Mesodermal cell (in vitro differentiated cells): ENCODE results near the gene CD19.

Experiments used
- H3K27ac ChIP-seq: 2 replicates; pipeline ENCODE4 v1.7.0; 2013; ENCODE audit warnings: mild to moderate bottlenecking, low read depth, low read length, moderate library complexity; ENCODE audit not compliant: severe bottlenecking
- H3K36me3 ChIP-seq: 2 replicates; pipeline ENCODE4 v1.7.1; 2013; ENCODE audit warnings: mild to moderate bottlenecking, low read length, moderate library complexity; ENCODE audit not compliant: control insufficient read depth, insufficient read depth
- H3K4me1 ChIP-seq: one replicate; pipeline ENCODE4 v1.7.1; 2013; ENCODE audit warnings: mild to moderate bottlenecking, low read length; ENCODE audit not compliant: insufficient read depth, control insufficient read depth, poor library complexity, severe bottlenecking
- H3K4me3 ChIP-seq: 2 replicates; pipeline ENCODE4 v1.7.0; 2013; ENCODE audit warnings: low read length, control low read depth, mild to moderate bottlenecking; ENCODE audit not compliant: insufficient read depth, poor library complexity, severe bottlenecking; ENCODE audit errors: extremely low read depth
- H3K9me3 ChIP-seq: 2 replicates; pipeline ENCODE4 v1.7.1; 2013; ENCODE audit warnings: mild to moderate bottlenecking, low read length, moderate library complexity; ENCODE audit not compliant: control insufficient read depth
- WGBS, 2 experiments: methylation state at CpG; one replicate each; pipeline ENCODE4 v1.1.5; 2013; ENCODE audit warnings: missing lambda C conversion rate in 2 of 2; ENCODE audit not compliant: insufficient coverage in 2 of 2; 5-methylcytosine and 5-hydroxymethylcytosine counted together

The CD19 gene

DNA sequence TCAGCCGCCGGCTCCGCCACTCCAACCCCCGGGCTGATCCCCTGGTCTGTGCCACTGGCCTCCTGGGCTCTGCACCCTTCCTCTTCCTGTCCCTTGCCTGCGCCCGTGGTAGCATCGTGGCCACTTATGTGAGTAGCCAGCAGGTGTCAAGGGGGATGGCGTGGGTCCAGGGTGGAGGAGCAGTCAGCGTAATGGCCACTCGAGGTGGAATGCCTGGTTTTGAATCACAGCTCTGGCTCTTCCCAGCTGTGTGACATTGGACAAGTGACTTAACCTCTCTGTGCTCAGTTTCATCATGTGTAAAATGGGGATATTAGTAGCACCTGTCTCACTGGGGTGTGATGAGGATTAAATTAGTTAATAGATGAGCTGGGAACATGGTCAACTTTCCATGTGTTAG is 50.6 kb downstream of the CD19 start:
- WGBS, 2 experiments, result 97 to 98% methylated on average over 7 of the region's 10 CpGs
- Histone ChIP-seq H3K4me1 (no peaks in the 10 kb centered on the region), H3K9me3 (no peaks in the 10 kb centered on the region), H3K27ac (no peak overlapping the region), H3K36me3 (peaks cover 78% of the 10 kb centered on the region), H3K4me3 (no peak overlapping the region)

DNA sequence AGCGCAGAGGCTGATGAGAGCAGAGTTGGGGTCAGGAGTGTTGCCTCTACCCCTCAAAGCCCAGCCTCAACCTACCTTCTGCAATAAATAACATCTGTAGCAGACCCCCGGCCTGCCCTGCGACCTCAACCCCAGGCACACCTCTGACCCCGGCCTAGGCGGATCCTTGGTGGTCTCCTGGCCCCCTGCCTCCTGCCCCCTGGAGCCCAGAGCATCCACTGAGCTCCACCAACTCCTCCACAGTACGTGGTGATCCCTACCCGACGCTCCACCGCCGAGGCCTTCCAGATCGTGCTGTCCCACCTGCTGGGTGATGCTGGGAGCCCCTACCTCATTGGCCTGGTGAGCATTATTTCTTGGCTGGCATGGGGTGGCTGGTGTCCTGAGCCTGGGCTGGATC is 51.2 kb downstream of the CD19 start:
- no peaks in the 10 kb centered on the region for H3K9me3 ChIP-seq
- whole genome bisulfite sequencing, 2 experiments, result 91 to 93% methylated on average over 9 to 10 of the region's 11 CpGs

DNA sequence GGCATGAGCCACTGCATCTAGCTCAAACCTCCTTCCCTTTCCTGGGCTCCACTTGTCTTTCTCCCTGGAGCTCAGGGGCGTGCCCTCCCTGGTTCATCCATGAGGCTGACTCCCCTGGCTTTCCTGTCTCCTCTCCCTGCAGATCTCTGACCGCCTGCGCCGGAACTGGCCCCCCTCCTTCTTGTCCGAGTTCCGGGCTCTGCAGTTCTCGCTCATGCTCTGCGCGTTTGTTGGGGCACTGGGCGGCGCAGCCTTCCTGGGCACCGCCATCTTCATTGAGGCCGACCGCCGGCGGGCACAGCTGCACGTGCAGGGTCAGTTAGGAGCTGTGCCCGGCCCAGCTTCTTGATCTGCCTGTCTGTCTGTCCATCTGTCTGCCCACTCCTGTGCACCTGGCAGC is 51.9 kb downstream of the CD19 start:
- peaks cover 71% of the 10 kb centered on the region for H3K36me3 ChIP-seq
- H3K4me1 ChIP-seq, result no peaks in the 10 kb centered on the region
- no peak overlapping the region for H3K27ac ChIP-seq
- H3K9me3 ChIP-seq, result no peaks in the 10 kb centered on the region
- H3K4me3 ChIP-seq, result no peak overlapping the region
- 94 to 96% methylated on average over 17 to 18 of the region's 18 CpGs for WGBS, 2 experiments

More for the DNA sequence above, 51.2 kb downstream of the CD19 start:
- Histone ChIP-seq H3K4me3 (no peak overlapping the region), H3K27ac (no peak overlapping the region), H3K36me3 (peaks cover 78% of the 10 kb centered on the region), H3K4me1 (no peaks in the 10 kb centered on the region)

DNA sequence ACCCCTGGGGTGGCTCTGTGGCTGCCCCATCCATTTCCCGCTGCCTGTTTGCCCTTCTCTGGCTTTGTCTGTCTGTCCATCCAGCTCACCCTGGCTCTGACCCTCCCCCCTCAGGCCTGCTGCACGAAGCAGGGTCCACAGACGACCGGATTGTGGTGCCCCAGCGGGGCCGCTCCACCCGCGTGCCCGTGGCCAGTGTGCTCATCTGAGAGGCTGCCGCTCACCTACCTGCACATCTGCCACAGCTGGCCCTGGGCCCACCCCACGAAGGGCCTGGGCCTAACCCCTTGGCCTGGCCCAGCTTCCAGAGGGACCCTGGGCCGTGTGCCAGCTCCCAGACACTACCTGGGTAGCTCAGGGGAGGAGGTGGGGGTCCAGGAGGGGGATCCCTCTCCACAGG is 52.3 kb downstream of the CD19 start:
- no peak overlapping the region for H3K4me3 ChIP-seq
- 91 to 93% methylated on average over 9 to 10 of the region's 12 CpGs for WGBS, 2 experiments
- H3K4me1 ChIP-seq, result no peaks in the 10 kb centered on the region
- peaks cover 67% of the 10 kb centered on the region for H3K36me3 ChIP-seq
- no peaks in the 10 kb centered on the region for H3K9me3 ChIP-seq
- no peak overlapping the region for H3K27ac ChIP-seq

DNA sequence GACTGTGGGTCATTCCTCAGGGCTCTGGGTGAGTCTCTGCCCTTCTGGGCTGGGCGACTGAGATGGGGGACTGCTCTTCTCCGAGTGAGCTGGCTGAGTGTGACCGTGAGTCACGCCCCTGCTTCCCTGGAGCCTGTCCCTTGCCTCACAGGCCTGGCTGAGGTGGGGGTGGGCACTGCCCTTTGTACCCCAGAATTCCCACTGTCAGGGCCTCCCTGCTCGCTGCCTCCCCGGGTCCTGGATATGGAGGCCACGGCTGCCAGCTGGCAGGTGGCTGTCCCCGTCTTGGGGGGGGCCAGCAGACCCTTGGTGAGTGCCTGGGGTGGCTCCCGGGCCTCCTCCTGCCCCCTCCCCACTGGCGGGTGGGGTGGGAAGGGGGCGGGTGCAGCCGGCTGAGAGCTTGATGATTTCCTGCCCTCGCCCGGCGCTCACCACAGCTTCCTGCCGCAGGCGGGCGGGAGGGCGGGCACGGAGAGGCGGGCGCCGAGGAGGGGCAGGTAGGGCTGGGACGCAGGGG is 52.9 kb downstream of the CD19 start, which contains the start of gene LAT:
LAT (plus strand) TSS at position 434 of the 517 bp plus-strand sequence. CDS start 366 bp downstream, outside the sequence.
- Histone ChIP-seq H3K4me3 (no peak within 1 kb of the TSS), H3K36me3 (peaks cover 64% of the 10 kb centered on the region), H3K4me1 (no peaks in the 10 kb centered on the region), H3K9me3 (no peaks in the 10 kb centered on the region), H3K27ac (no peak within 1 kb of the TSS)
- WGBS, 2 experiments, result 94 to 97% methylated on average over 10 to 21 of the region's 24 CpGs

DNA sequence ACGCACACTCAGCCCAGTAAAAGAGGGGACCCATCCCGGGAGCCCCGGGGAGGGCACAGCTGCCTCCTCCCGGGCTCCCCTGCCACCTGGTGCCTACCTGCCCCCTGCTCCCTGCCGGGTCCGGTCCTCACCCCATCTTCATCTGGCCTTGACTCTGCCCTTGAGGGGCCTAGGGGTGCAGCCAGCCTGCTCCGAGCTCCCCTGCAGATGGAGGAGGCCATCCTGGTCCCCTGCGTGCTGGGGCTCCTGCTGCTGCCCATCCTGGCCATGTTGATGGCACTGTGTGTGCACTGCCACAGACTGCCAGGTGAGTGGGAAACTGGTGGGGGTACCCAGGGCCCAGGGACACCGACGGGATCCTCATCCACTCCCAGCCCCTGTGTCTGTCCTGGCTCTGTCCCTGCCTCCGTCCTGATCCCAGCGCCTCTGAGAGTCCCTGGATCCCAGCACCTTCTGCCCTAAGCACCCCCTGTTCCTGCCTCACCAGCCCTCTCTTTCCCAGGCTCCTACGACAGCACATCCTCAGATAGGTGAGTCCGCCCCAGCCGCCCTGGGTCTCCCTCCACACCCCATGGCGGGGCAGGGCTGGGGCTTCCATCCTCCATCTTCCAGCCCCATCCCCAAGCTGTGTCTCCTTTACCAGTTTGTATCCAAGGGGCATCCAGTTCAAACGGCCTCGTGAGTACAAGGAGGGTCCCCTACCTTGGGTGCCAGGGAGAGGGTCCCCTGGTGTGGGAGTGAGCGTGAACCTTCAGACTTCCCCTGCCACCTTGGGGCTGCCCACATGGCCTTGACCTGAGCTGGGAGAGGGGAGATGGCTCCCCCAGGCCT is 53.7 kb downstream of the CD19 start:
- WGBS, 2 experiments, result 93 to 97% methylated on average over 13 to 16 of the region's 19 CpGs
- Histone ChIP-seq H3K4me1 (no peaks in the 10 kb centered on the region), H3K36me3 (peaks cover 64% of the 10 kb centered on the region), H3K9me3 (no peaks in the 10 kb centered on the region), H3K4me3 (no peak overlapping the region), H3K27ac (no peak overlapping the region)

DNA sequence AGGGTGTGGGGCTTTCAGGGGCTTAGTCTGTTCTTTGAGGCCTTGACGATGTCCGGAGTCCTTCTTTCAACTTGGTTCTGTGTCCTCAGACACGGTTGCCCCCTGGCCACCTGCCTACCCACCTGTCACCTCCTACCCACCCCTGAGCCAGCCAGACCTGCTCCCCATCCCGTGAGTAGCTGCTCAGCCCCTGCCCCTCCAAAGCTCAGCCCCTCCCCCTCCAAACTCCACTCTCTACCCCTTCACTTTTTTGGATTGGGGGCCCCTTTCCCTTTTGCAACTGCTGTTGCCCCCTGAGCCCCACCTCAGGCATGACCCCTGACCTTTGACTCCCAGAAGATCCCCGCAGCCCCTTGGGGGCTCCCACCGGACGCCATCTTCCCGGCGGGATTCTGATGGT is 54.3 kb downstream of the CD19 start:
- Histone ChIP-seq H3K27ac (no peak overlapping the region), H3K9me3 (no peaks in the 10 kb centered on the region), H3K4me1 (no peaks in the 10 kb centered on the region), H3K4me3 (no peak overlapping the region), H3K36me3 (peaks cover 59% of the 10 kb centered on the region)
- 86 to 100% methylated on average over 2 of the region's 9 CpGs for WGBS, 2 experiments

DNA sequence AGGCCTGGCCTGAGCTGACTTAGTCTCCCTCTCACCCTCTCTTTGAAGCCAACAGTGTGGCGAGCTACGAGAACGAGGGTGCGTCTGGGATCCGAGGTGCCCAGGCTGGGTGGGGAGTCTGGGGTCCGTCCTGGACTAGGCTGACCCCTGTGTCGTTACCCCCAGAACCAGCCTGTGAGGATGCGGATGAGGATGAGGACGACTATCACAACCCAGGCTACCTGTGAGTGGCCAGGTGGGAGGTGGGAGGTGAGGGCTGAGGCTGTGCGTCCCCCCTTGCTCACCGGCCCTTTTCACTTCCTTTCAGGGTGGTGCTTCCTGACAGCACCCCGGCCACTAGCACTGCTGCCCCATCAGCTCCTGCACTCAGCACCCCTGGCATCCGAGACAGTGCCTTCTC is 54.7 kb downstream of the CD19 start:
- Histone ChIP-seq H3K36me3 (peaks cover 54% of the 10 kb centered on the region), H3K9me3 (no peaks in the 10 kb centered on the region), H3K4me3 (no peak overlapping the region), H3K27ac (no peak overlapping the region), H3K4me1 (no peaks in the 10 kb centered on the region)
- WGBS, 2 experiments, result 99 to 100% methylated on average over 2 to 12 of the region's 13 CpGs

DNA sequence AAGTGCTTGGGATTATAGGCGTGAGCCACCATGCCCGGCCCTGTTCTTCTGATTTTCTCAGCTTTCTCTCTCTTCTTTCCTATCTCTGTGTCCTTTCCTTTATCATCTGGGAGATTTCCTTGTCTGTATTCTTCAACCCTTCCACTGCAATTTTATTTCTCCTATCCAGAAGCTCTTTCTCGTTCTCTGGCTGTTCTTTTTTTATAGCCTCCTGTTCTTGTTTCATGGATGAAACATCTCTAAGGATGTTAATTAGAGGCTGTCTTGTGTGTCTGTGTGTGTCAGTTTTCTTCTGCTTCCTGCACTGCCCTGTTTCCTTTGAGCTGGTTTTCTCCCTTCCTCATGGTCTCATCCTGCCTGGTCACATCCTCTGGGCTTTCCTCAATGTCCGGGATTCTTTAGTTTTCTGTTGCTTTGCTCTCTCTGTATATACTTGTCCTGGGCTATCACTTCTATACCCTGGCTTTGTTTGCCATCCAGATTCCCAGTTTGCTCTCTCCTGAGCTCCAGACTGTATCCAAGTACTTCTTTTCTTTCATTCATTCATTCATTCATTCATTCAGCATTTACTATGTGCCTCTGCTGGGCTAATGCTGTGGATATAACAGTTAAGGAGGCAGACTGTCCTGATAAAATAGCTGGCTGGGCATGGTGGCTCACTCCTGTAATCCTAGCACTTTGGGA is 55.5 kb downstream of the CD19 start:
- no peaks in the 10 kb centered on the region for H3K9me3 ChIP-seq
- H3K4me1 ChIP-seq, result no peaks in the 10 kb centered on the region
- H3K27ac ChIP-seq, result no peak overlapping the region
- peaks cover 46% of the 10 kb centered on the region for H3K36me3 ChIP-seq
- no peak overlapping the region for H3K4me3 ChIP-seq
- 86 to 94% methylated on average over 3 to 4 of the region's 4 CpGs for WGBS, 2 experiments
